ENCODE results near the gene EXOC1L.

The EXOC1L gene

GRCh38 chr4:55884851-55885219, 65.2 kb downstream of the EXOC1L start:
- FAIRE-seq = no peak
